Neural progenitor cell (in vitro differentiated cells): ENCODE results near the gene RERE. TPM values are rescaled to one million over a fixed set of nuclear protein-coding genes. Genes with fewer than 3 reads are reported as not detected.
A peak's percentile ranks its signal among the peaks of the same experiment; 100 is the strongest.

Experiments used
- DNase-seq: peaks from one replicate; pipeline ENCODE4 v3.0.0-alpha.2; 2016; ENCODE audit warnings: low spot score
- H2AFZ ChIP-seq: fragments of 200-600 bp; sonication (generic); replicated peaks from 2 replicates; pipeline ENCODE4 v1.6.1; 2016; ENCODE audit warnings: antibody characterized with exemption
- H3F3A ChIP-seq: fragments of 200-600 bp; sonication (generic); 2 replicates; pipeline ENCODE4 v1.6.1; 2016; ENCODE audit warnings: antibody characterized with exemption, low read depth
- H3K27ac ChIP-seq: fragments of 200-600 bp; sonication (generic); 2 replicates; pipeline ENCODE4 v1.5.1; 2016; ENCODE audit warnings: mild to moderate bottlenecking
- H3K27me3 ChIP-seq: fragments of 200-600 bp; sonication (generic); 2 replicates; pipeline ENCODE4 v1.6.1; 2016; ENCODE audit warnings: mild to moderate bottlenecking, moderate library complexity
- H3K36me3 ChIP-seq: fragments of 200-600 bp; sonication (generic); 2 replicates; pipeline ENCODE4 v1.5.1; 2016
- H3K4me1 ChIP-seq: fragments of 200-600 bp; sonication (generic); 2 replicates; pipeline ENCODE4 v1.6.1; 2016; ENCODE audit warnings: mixed run types
- H3K4me2 ChIP-seq: fragments of 200-600 bp; sonication (generic); 2 replicates; pipeline ENCODE4 v1.6.1; 2016
- H3K4me3 ChIP-seq: fragments of 200-600 bp; sonication (generic); 2 replicates; pipeline ENCODE4 v1.5.1; 2016
- H3K79me2 ChIP-seq: fragments of 200-600 bp; sonication (generic); 2 replicates; pipeline ENCODE4 v1.6.1; 2016; ENCODE audit warnings: low read depth
- H3K9ac ChIP-seq: fragments of 200-600 bp; sonication (generic); 2 replicates; pipeline ENCODE4 v1.6.1; 2016
- H3K9me3 ChIP-seq: fragments of 200-600 bp; sonication (generic); 2 replicates; pipeline ENCODE4 v1.5.1; 2016; ENCODE audit warnings: low read depth
- H4K20me1 ChIP-seq: fragments of 200-600 bp; sonication (generic); 2 replicates; pipeline ENCODE4 v1.6.1; 2016; ENCODE audit warnings: low read depth
- H3K27ac Mint-ChIP-seq: 3 replicates; pipeline ENCODE4 v1.8.0; 2021; ENCODE audit warnings: mixed read lengths
- H3K27me3 Mint-ChIP-seq: 2 replicates; pipeline ENCODE4 v1.8.0; 2022; ENCODE audit warnings: low read depth, mild to moderate bottlenecking, inconsistent platforms, moderate library complexity, mixed read lengths; ENCODE audit not compliant: insufficient read depth
- H3K36me3 Mint-ChIP-seq: 3 replicates; pipeline ENCODE4 v1.8.0; 2021; ENCODE audit warnings: mixed read lengths
- H3K4me1 Mint-ChIP-seq: 3 replicates; pipeline ENCODE4 v1.8.0; 2021; ENCODE audit warnings: mixed read lengths
- H3K4me3 Mint-ChIP-seq: 3 replicates; pipeline ENCODE4 v1.8.0; 2021; ENCODE audit warnings: mild to moderate bottlenecking, moderate library complexity, mixed read lengths
- H3K9me3 Mint-ChIP-seq: 3 replicates; pipeline ENCODE4 v1.8.0; 2020; ENCODE audit warnings: mixed read lengths
- CTCF ChIP-seq: fragments of 200-600 bp; sonication (generic); IDR thresholded peaks from 2 replicates; pipeline ENCODE4 v1.5.1; 2017; ENCODE audit warnings: antibody characterized with exemption, mild to moderate bottlenecking
- EZH2 ChIP-seq: fragments of 200-600 bp; sonication (generic); IDR thresholded peaks from 2 replicates; pipeline ENCODE4 v1.6.1; 2017; ENCODE audit warnings: antibody characterized with exemption, mild to moderate bottlenecking, moderate library complexity
- EZH2phosphoT487 ChIP-seq: fragments of 200-600 bp; sonication (generic); IDR thresholded peaks from 2 replicates; pipeline ENCODE4 v1.6.1; 2017; ENCODE audit warnings: antibody characterized with exemption
- total RNA-seq: library from RNA; depleted of rRNA; stranded (reverse); fragments of >200 nt; gene quantifications from 2 replicates; pipeline ENCODE4 v1.2.3, GENCODE V29; 2015; ENCODE audit warnings: low replicate concordance

Gene RERE
- total RNA-seq, 1 donor from 2014 or later = 29.8 TPM

GRCh38 chr1:8379513-8380186 lies 437.8 kb downstream of the RERE start:
- H3K4me1 ChIP-seq = peaks cover 59% of the 10 kb centered on the region
- H3K27ac ChIP-seq = no peak overlapping the region
- H3K9me3 Mint-ChIP-seq = no peaks in the 10 kb centered on the region
- no peak overlapping the region for H3K4me3 Mint-ChIP-seq
- peaks cover 77% of the 10 kb centered on the region for H3K4me1 Mint-ChIP-seq
- no peaks in the 10 kb centered on the region for H3K27me3 ChIP-seq
- no peak overlapping the region for H2AFZ ChIP-seq
- H3F3A ChIP-seq = peaks cover 43% of the 10 kb centered on the region
- H4K20me1 ChIP-seq = peaks cover 97% of the 10 kb centered on the region
- no peak for DNase-seq
- no peak for TF ChIP-seq EZH2
- TF ChIP-seq EZH2phosphoT487 = no peak
- no peak for TF ChIP-seq CTCF
- H3K9ac ChIP-seq = no peak overlapping the region
- H3K4me3 ChIP-seq = no peak overlapping the region
- H3K36me3 Mint-ChIP-seq = peaks cover 21% of the 10 kb centered on the region
- no peaks in the 10 kb centered on the region for H3K36me3 ChIP-seq
- no peaks in the 10 kb centered on the region for H3K9me3 ChIP-seq
- H3K27ac Mint-ChIP-seq = peak overlapping the region; percentile 66
- H3K4me2 ChIP-seq = no peak overlapping the region
- H3K79me2 ChIP-seq = peaks cover 90% of the 10 kb centered on the region
- peaks cover 7% of the 10 kb centered on the region for H3K27me3 Mint-ChIP-seq

DNA sequence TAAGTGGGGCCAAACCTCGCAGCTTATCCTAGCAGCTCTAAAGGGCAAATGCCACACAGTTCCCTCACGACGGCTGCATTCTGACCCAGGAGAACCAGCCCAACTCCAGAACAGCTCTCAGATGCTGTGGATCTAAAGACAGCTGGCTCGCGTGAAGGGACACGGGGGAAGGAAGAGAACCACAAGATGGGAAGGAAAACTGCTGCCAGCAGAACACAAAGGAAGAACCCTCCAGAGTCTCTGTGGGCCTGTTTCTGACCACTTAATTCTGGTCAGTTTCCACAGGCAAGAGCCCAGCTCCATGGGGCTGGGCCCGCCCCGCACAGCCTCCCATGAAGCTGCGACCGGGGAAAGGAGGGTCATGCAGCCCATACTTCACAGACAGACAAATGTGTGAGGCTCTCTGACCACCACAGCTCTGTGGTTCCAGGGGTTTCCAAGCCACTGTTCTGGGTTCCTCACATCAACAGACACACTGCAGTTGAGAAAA lies 438.4 kb downstream of the RERE start:
- no peak overlapping the region for H3K27ac ChIP-seq

DNA sequence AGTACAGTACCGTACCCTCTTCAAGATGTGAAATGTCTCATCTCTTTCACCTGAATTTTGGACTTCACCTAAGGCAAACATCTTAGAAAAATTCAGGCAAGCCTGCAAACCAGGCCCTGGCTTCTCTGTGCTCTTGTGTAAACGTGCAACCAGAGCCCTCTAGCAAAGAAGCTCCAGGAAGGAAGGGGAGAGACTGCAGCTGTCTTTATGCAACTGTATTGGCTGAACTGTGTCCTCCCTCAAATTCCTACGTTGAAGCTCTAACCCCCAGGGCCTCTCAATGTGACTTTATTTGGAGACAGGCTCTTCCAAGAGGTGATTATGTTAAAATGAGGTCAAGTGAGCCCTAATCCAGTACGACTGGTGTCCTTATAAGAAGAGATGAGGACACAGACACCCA lies 439.3 kb downstream of the RERE start:
- H3K4me1 ChIP-seq = peaks cover 63% of the 10 kb centered on the region
- no peak overlapping the region for H3K9ac ChIP-seq
- H3K4me3 ChIP-seq = no peak overlapping the region
- Mint-ChIP-seq H3K27me3 (peaks cover 9% of the 10 kb centered on the region), H3K36me3 (peaks cover 20% of the 10 kb centered on the region), H3K27ac (no peak overlapping the region), H3K9me3 (no peaks in the 10 kb centered on the region), H3K4me1 (peaks cover 81% of the 10 kb centered on the region), H3K4me3 (no peak overlapping the region)
- peaks cover 45% of the 10 kb centered on the region for H3F3A ChIP-seq
- H3K27ac ChIP-seq = no peak overlapping the region
- peaks cover 97% of the 10 kb centered on the region for H4K20me1 ChIP-seq
- H3K36me3 ChIP-seq = no peaks in the 10 kb centered on the region
- peaks cover 76% of the 10 kb centered on the region for H3K79me2 ChIP-seq
- DNase-seq = no peak
- peak overlapping the region; percentile 50 for H3K4me2 ChIP-seq
- H2AFZ ChIP-seq = no peak overlapping the region
- H3K27me3 ChIP-seq = no peaks in the 10 kb centered on the region
- no peaks in the 10 kb centered on the region for H3K9me3 ChIP-seq
- TF ChIP-seq EZH2phosphoT487 (no peak), EZH2 (no peak), CTCF (no peak)

More for the DNA sequence above, 438.4 kb downstream of the RERE start:
- H3K4me1 ChIP-seq = peaks cover 59% of the 10 kb centered on the region
- H3F3A ChIP-seq = peaks cover 43% of the 10 kb centered on the region
- no peaks in the 10 kb centered on the region for H3K9me3 ChIP-seq
- H4K20me1 ChIP-seq = peaks cover 97% of the 10 kb centered on the region
- H3K9me3 Mint-ChIP-seq = no peaks in the 10 kb centered on the region
- H3K4me3 Mint-ChIP-seq = no peak overlapping the region
- DNase-seq = no peak
- peaks cover 84% of the 10 kb centered on the region for H3K79me2 ChIP-seq
- H3K36me3 Mint-ChIP-seq = peaks cover 21% of the 10 kb centered on the region
- no peaks in the 10 kb centered on the region for H3K36me3 ChIP-seq
- no peak overlapping the region for H2AFZ ChIP-seq
- peaks cover 77% of the 10 kb centered on the region for H3K4me1 Mint-ChIP-seq
- H3K27me3 Mint-ChIP-seq = peaks cover 7% of the 10 kb centered on the region
- H3K9ac ChIP-seq = no peak overlapping the region
- H3K4me2 ChIP-seq = peak overlapping the region; percentile 50
- H3K4me3 ChIP-seq = no peak overlapping the region
- no peak overlapping the region for H3K27ac Mint-ChIP-seq
- no peaks in the 10 kb centered on the region for H3K27me3 ChIP-seq
- TF ChIP-seq CTCF (no peak), EZH2phosphoT487 (no peak), EZH2 (no peak)
